Left ventricle myocardium inferior (tissue), 1 donor: Measurements from ENCODE around the gene SLC26A5. TPM values are rescaled to one million over a fixed set of nuclear protein-coding genes. Genes with fewer than 3 reads are reported as not detected.

Experiments used
- DNase-seq: peaks from one replicate; pipeline ENCODE4 v3.0.0-alpha.2; 2020
- H3K27ac ChIP-seq: fragments of 200-600 bp; replicated peaks from 2 replicates; pipeline ENCODE4 v1.8.0; 2021
- H3K27me3 ChIP-seq: fragments of 200-600 bp; 2 replicates; pipeline ENCODE4 v1.8.0; 2021; ENCODE audit warnings: low read depth
- H3K36me3 ChIP-seq: fragments of 200-600 bp; 2 replicates; pipeline ENCODE4 v1.8.0; 2021
- H3K4me1 ChIP-seq: fragments of 200-600 bp; 2 replicates; pipeline ENCODE4 v1.8.0; 2021
- H3K4me3 ChIP-seq: fragments of 200-600 bp; 2 replicates; pipeline ENCODE4 v1.8.0; 2021; ENCODE audit warnings: mild to moderate bottlenecking, moderate library complexity
- H3K9me3 ChIP-seq: fragments of 200-600 bp; replicated peaks from 2 replicates; pipeline ENCODE4 v1.8.0; 2021
- intact Hi-C: fragments of 100-400 bp; cut with micrococcal nuclease; formaldehyde crosslinking; loops from one replicate; pipeline ENCODE4 v1.11.0; 2022
- total RNA-seq: library from RNA; stranded (reverse); fragmentation: NEBNext Ultra II Directional; extraction: Animal tissue kit (Norgen Biotek cat#: 25700); gene quantifications from one replicate; pipeline ENCODE4 v1.2.1, GENCODE V29; 2021
- TF ChIP-seq, protein P1 (sequence below): fragments of 200-600 bp; IDR thresholded peaks from 2 replicates; pipeline ENCODE4 v1.8.0; 2021; ENCODE audit warnings: antibody characterized with exemption, mild to moderate bottlenecking, borderline replicate concordance
- donor health status: DM: no; HTN: yes; CAD: no; lungs with severe emphysema.

The SLC26A5 gene
- total RNA-seq, 1 donor from 2014 or later, result not detected

DNA sequence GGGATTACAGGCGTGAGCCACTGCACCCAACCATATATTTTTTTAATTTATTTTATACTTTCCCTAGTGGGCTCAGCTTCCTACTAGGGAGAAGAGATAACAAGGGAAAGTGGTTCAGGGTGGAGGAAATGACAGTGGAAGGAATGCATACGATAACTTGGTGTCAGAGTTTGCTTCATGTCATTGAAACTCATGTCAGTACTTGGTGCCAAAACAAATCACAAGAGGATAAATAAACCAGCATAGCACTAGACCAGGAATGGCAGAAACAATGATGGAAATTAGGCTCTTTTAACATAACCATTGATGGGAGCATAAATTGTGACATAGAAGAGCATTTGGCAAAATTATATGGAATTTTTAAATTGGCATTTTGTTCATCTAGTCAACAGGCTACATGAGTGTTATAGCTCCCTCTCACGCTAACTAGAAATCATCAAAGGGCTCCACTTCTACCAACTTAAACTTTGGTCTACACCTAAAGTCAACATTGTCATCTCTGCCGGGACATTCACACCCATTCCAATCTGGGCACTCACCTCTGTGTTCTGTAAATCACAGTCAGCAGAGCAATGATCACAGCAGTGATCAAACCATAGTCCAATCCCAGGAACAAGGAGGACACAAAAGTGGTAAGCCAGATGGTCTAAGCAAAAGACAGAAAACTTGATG is 57.4 kb downstream of the SLC26A5 start:
- TF ChIP-seq, protein P1, sequence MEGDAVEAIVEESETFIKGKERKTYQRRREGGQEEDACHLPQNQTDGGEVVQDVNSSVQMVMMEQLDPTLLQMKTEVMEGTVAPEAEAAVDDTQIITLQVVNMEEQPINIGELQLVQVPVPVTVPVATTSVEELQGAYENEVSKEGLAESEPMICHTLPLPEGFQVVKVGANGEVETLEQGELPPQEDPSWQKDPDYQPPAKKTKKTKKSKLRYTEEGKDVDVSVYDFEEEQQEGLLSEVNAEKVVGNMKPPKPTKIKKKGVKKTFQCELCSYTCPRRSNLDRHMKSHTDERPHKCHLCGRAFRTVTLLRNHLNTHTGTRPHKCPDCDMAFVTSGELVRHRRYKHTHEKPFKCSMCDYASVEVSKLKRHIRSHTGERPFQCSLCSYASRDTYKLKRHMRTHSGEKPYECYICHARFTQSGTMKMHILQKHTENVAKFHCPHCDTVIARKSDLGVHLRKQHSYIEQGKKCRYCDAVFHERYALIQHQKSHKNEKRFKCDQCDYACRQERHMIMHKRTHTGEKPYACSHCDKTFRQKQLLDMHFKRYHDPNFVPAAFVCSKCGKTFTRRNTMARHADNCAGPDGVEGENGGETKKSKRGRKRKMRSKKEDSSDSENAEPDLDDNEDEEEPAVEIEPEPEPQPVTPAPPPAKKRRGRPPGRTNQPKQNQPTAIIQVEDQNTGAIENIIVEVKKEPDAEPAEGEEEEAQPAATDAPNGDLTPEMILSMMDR, result no peak
- Histone ChIP-seq H3K4me1 (no peaks in the 10 kb centered on the region), H3K27me3 (peaks cover 18% of the 10 kb centered on the region), H3K36me3 (no peaks in the 10 kb centered on the region), H3K9me3 (no peaks in the 10 kb centered on the region), H3K27ac (no peak overlapping the region), H3K4me3 (no peak overlapping the region)
- intact Hi-C loops, result loop anchor here (2.0 kb wide), 1 partner anchor 28 kb away; no protein-coding TSS in a partner anchor
- DNase-seq, result no peak

DNA sequence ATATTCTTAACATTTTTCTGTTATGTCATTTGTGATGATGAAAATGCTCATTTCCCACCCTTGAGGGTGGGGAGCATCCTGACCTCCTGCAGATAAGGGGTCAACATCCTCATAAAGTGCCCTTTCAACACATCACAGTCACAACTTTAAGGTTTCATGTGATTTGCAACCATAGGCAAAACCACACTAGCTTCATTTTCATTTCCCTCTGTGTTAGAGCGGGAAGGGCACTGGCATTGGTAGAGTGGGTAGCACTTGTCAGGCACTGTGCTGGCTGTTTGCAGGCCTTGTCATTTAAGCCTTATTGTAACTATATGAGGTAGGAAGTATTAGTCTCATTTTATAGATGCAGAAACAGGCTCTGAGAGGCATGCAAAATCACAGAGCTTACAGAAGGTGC is 58.8 kb downstream of the SLC26A5 start:
- Histone ChIP-seq H3K27me3 (peaks cover 18% of the 10 kb centered on the region), H3K9me3 (no peaks in the 10 kb centered on the region), H3K4me3 (no peak overlapping the region), H3K27ac (no peak overlapping the region), H3K4me1 (no peaks in the 10 kb centered on the region), H3K36me3 (no peaks in the 10 kb centered on the region)
- intact Hi-C loops, result no loop called here
- DNase-seq, result no peak
- TF ChIP-seq, protein P1, result no peak

DNA sequence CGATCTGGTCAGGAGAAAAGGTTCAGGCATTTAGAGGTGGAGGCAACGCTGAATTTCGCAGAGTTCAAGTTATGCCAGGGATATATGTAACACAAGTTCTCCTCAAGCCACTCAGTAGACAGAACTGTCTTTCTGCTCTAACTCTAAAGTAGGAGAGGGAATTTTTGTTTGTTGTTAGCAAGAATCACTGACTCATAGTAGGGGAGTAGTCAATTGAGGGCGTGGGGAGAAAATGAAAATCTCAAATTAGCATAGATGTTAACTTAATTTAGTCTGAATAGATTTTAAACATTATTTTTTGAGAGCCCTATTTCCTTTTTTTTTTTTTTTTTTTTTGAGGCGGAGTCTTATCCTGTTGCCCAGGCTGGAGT is 64.0 kb downstream of the SLC26A5 start:
- H3K9me3 ChIP-seq, result no peaks in the 10 kb centered on the region
- no peaks in the 10 kb centered on the region for H3K4me1 ChIP-seq
- TF ChIP-seq, protein P1, result no peak
- H3K27ac ChIP-seq, result no peak overlapping the region
- H3K36me3 ChIP-seq, result no peaks in the 10 kb centered on the region
- DNase-seq, result no peak
- H3K4me3 ChIP-seq, result no peak overlapping the region
- intact Hi-C loops, result no loop called here
- H3K27me3 ChIP-seq, result peaks cover 29% of the 10 kb centered on the region

DNA sequence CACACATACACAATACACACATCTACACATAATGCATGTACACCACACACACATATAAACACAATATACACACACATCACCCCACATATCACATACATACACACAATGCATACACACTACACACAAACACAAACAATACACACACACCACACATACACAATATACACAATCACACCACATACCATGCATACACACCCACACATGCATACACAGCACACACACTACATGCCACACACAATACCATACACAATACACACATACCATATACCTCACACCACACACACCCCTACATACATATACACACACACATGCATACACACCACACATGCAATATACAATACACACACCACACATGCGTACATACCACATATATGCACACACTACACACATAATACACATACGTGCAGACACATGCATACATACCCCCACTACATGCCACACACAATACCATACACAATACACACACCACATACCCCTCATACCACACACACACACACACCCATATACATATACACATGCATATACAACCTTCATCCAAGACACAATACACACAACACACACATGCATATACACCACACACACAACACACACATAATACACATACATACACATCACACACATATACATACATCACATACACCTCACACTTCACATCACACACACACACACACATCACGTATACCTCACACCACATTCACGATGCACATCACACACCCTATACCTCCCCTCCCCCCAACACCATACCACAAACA is 64.6 kb downstream of the SLC26A5 start:
- H3K9me3 ChIP-seq, result no peaks in the 10 kb centered on the region
- no peaks in the 10 kb centered on the region for H3K4me1 ChIP-seq
- peaks cover 29% of the 10 kb centered on the region for H3K27me3 ChIP-seq
- no peaks in the 10 kb centered on the region for H3K36me3 ChIP-seq
- no peak for DNase-seq
- no peak overlapping the region for H3K27ac ChIP-seq
- intact Hi-C loops, result no loop called here
- no peak overlapping the region for H3K4me3 ChIP-seq
- TF ChIP-seq, protein P1, result no peak

DNA sequence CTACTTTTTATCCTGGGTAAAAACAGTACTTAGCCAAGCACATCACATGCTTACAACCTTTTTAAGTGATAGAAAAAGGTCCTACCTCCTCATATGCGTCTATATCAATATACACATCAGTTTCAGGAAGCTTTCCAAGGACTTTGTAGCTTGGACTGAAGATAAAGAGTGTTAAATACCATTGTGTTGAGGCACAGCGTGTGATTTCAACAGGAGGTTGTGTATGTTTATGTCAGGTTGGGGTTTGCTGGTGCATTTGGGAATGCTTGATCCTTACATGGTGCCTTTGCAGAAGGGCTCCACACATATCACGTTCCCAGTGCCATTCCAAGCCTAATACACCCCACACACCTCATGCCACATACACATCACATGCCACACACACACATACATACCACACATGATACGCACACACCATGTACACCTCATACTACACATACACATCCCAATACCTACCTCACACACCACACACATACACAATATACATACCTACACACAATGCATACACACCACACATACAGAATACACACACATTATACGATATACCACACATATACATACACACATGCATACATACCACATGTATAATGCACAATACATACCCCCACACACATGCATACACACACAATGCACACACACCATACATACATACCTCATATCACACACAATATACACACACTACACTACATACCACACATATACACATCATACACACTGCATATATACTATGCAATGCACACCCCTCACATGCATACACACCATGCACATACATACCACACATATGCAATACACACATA is 65.4 kb downstream of the SLC26A5 start:
- Histone ChIP-seq H3K27me3 (peaks cover 22% of the 10 kb centered on the region), H3K36me3 (no peaks in the 10 kb centered on the region), H3K9me3 (no peaks in the 10 kb centered on the region), H3K4me1 (no peaks in the 10 kb centered on the region), H3K4me3 (no peak overlapping the region), H3K27ac (no peak overlapping the region)
- intact Hi-C loops, result no loop called here
- DNase-seq, result no peak
- TF ChIP-seq, protein P1, result no peak
